Activated naive CD4-positive, alpha-beta T cell treated with Interleukin-2 at 50 U/mL for 16 hours (primary cell): ENCODE measurements around the gene LRRC34.

Experiments
- DNase-seq: peaks from one replicate; pipeline ENCODE4 v3.0.0-alpha.2; 2020

The LRRC34 gene

DNA sequence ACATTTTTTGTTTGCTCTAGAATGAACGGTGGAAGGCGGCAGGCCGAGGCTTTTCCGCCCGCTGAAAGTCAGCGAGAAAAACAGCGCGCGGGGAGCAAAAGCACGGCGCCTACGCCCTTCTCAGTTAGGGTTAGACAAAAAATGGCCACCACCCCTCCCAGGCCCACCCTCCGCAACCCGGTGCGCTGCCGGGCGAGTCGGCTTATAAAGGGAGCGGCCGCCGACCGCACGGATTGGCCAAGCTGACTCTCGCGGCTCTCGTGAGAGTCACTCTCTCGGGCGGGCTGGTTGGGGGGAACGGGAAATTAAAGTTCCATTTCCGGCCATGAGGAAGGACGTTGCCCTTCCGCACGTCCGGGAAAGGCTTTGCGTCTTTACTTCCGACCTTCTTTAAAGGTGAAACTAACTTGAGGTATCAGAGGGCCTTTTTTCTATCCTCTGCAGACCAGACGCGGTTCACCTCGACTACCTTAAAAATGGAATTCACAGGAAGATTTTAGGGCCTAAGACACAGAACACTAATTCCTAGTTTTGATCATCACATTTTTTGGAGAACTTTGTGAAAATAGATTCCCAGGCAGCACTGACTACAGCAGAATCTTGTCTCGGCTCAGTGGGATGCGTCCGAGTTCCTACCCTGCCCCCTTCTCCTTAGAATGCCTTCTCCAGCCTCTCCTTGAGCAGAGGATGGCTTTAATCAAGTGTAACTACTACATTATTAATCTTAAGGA lies 47.7 kb downstream of the LRRC34 start, which contains the start of gene TERC:
TSS of gene TERC (minus strand) at position 179 of the 731 bp plus-strand sequence.
- peak; percentile 91 for DNase-seq

DNA sequence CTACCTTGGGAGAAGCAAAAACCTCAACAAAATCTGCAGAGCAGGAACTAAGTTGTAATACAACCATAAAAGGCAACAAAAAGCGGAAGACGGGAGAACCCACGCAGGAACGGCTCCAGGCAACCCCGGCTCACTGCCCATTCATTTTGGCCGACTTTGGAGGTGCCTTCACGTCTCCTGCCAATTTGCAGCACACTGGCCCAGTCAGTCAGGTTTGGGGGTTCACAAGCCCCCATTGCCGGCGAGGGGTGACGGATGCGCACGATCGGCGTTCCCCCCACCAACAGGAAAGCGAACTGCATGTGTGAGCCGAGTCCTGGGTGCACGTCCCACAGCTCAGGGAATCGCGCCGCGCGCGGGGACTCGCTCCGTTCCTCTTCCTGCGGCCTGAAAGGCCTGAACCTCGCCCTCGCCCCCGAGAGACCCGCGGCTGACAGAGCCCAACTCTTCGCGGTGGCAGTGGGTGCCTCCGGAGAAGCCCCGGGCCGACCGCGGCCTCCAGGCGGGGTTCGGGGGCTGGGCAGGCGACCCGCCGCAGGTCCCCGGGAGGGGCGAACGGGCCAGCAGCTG lies 48.3 kb downstream of the LRRC34 start:
- peak; percentile 59 for DNase-seq

DNA sequence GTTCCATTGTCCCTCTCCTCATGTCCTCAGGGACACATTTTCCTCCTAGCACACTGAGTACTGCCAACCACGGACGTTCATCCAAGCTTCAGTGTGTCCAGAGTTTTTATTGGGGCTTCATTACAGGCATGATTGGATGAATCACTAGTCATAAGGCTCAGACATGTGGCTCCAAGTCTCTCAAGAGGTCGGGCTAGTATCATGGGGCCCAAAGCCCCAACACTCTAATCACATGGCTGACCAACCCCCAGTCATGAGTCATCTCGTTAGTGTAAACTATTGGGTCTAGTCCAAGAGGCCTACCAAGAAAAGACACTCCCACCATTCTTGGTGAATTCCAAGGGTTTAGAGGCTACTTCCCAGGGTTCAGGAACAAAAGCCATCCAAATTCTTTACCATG lies 52.2 kb downstream of the LRRC34 start:
- no peak for DNase-seq

DNA sequence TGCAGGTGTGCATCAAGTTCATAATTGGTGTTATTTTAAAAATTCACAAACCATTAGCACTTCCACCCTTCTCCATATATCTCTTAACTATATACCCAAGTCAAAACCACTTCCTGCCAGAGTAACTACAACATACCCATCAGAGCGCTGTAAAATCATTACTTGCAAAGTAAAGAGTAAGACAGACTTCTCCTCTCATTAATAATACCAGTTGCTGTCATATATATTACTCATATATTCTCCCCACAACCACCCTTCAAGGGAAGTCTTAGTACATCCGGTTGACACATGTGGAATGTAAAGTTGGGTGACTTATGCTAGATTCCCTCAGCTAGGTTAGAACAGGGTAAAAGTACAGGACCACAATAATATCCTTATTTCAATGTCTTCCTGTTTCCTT lies 53.4 kb downstream of the LRRC34 start:
- DNase-seq: no peak

DNA sequence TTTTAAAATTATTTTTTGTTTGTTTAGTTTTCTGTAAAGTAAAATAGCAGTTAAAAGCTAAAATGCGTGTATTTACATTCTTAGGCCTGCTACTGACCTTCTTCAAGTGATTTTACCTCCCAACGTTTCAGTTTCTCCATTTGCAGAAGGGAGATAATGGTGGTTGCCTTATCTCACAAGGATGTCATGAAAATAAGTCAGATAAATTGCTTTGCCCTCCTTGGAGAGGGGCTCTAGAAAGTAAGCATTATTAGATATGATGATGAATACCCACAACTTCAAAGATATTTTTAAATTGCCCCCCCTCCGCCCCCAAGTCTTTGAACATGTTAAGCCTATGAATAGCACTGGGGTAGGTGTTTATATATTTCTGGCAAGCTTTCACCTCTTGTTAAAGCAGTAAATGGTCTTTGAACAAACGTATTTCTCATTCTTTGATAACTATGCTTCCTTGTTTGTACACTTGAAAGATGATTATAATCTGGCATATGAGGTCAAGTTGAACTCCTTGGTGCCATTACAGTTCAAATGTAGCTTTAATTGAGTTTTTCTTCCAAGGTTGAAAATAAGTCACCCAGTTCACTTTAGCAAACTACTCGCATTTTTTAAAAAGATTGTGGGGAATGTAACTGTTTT lies 54.2 kb downstream of the LRRC34 start:
- DNase-seq: no peak

DNA sequence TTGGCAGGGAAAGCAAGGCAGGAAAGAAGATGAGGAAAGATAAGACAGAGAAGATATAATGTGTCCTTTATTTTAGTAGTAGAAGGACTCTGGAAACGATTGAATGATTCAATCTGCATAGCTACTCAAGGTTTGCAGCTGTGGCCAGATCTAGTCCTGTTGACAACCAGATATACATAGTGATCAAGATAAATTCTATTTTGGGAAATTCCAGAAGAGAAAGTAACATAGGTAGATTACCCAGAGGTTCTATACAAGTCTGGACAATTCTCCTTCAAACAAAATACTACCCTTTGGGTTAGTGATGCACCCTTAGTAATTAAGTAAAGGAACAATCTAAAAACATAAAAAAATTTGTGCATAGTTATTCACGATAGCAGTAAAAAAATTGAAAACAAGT lies 57.2 kb downstream of the LRRC34 start:
- DNase-seq: no peak

DNA sequence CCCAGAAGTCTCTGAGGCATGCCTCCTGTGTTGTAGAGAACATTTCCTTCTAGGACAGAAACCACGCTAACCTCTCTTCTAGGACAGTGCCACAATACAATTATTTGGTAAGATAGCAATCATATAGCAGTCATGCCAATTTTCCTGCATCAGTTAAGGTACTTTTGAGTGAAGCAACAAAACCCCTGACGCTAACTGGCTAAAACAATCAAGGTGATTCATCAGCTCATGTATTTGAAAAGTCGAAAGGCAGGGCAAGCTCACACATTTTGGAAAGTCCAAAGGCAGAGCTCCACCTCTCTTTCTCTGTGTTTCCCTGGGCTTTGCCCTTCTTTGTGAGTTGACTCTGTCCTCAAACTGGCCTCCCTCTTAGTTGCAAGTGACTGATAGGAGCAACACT lies 58.0 kb downstream of the LRRC34 start:
- DNase-seq: no peak

DNA sequence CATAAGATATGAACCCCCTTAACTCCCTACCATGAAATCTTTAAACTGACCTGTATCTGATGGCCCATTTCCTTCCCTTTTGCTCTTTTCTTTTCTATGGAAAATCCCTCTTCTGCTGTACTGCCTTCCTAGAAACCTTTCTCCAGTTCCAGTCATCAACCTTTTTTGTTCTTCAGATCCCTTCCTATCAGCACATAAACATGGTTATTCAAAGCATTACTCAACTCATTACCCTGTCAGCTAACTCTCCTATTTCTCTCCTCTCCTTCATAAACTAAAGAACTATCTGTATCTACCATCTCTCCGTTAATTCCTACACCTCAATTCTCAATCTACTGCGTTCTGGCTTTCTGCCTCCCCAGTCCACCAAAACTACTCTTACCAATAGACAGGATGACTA lies 60.8 kb downstream of the LRRC34 start:
- no peak for DNase-seq

DNA sequence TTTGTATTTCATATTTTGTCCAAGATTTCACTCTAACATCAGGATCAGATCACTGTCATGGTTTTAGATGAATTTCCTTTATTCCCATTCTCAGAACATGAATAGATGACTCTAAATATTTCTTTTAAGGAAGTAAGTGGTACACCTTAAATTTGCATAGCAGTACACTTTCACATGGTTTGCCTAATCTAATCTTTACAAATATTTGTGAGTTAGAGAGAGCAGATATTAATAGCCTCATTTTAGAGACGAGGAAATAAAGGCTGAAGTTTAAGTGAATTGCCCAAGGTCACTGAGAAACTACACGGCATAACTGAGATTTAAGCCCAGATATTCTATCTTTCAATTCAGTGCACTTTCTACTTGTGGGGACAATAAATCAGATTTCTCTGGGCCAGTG lies 62.0 kb downstream of the LRRC34 start:
- no peak for DNase-seq

DNA sequence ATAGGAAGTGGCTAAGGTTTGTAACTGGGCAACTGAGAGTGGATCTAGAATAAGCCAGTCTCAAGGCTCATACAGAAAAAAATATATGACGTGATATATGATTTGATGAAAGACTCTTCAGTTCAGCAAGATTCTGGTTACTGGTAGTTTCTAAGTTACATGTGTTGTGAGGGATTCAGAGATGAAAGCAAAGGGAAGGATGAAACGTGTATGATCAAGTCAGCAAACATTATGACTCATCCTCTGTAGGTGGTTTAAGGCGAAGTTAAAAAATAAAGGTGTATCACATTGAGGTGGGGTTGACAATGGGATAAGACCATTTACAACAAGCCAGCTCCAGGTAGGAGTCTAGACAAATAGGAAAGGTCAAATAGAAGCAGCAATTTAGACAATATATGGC lies 64.0 kb downstream of the LRRC34 start:
- no peak for DNase-seq

DNA sequence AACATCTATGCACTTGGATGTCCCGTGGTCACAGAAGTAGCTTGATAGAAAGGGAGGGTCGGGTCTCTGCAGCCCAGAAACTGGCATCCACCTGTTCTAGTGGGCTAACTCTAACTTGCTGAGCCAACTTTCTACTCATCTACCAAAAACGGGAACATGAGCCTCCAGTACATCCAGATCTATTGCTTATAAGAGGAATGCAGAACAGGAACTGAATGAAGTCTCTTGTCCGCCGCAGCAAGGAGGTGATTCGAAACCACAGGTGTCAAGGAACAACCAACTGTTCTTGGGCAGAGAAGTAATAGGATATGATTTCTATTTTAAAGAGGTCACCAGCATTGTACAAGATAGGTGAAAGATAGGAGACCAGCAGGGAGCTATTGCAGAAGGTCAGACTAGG lies 65.8 kb downstream of the LRRC34 start:
- no peak for DNase-seq

DNA sequence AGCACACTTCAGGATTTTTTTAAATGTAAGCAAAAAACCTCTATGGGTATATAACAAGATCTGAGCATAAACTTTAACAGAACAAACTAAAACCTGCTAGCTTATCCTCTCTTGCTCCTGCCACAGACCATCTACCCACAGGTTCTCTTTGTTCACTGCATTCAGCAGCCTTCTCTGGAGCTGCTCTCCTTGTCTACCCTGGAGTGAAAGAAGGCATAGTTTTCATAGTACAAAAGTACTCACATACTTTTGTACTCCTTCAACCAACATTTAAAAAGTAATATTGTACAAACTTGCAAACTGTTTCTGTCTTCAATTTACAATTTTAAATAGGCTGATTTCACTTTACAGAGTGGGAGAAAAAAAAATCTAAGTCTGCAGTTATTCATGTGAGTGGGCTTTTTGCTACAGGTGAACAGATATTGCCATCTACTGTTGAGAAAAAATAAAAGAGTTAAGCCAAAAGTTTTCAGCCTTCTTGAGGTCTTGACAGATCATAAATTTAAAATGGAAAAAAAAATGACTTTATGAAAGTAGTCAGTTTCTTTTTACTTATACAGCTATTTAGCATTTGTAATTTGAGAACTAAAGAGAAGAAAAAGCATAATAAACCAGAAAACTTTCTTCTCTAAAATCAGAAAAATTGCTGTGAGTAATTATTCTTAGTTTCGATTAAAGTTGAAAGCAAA lies 68.2 kb downstream of the LRRC34 start:
- no peak for DNase-seq
